SH-SY5Y (cell line): Measurements from ENCODE around the gene AXDND1.

Source experiments
- GATA2 ChIP-seq: IDR thresholded peaks from 2 replicates; pipeline ENCODE4 v1.6.1; 2011; ENCODE audit warnings: mild to moderate bottlenecking, low read depth, low read length
- GATA3 ChIP-seq: IDR thresholded peaks from 2 replicates; pipeline ENCODE4 v1.6.1; 2011; ENCODE audit warnings: low read depth, mild to moderate bottlenecking, low read length, moderate library complexity

GRCh38 chr1:179530352-179530751 is 164.6 kb downstream of the AXDND1 start:
- TF ChIP-seq GATA3 (no peak), GATA2 (no peak)
